ENCODE data around the gene TCP1.
"Not testable (repeated sequence)": the region's sequence is repeated elsewhere in the genome, so short reads cannot be mapped to it uniquely, and the experiment has no call there.

The TCP1 gene

GRCh38 chr6:159745081-159745480, 44.3 kb downstream of the TCP1 start:
- DNase-seq (ENCODE audit: insufficient read length, low spot score): no peak
- FAIRE-seq: no peak

- FAIRE-seq (no peak), DNase-seq (ENCODE audit: insufficient read length, low spot score) (no peak)
Observed at GRCh38 chr6:159742165-159742564, 47.2 kb downstream of the TCP1 start.

- DNase-seq (ENCODE audit: insufficient read length, low spot score): no peak
- no peak for FAIRE-seq
Observed at GRCh38 chr6:159739341-159739740, 50.1 kb downstream of the TCP1 start.

GRCh38 chr6:159736908-159737307, 52.5 kb downstream of the TCP1 start:
- FAIRE-seq: no peak

GRCh38 chr6:159733395-159733794, 56.0 kb downstream of the TCP1 start:
- not testable (repeated sequence) for FAIRE-seq; DNase-seq (ENCODE audit: insufficient read length, low spot score)

More at GRCh38 chr6:159736908-159737307, 52.5 kb downstream of the TCP1 start:
- no peak for DNase-seq (ENCODE audit: insufficient read length, low spot score)

- DNase-seq (ENCODE audit: insufficient read length, low spot score); FAIRE-seq: not testable (repeated sequence)
Observed at GRCh38 chr6:159732550-159732949, 56.9 kb downstream of the TCP1 start.

- DNase-seq (ENCODE audit: insufficient read length, low spot score): no peak
- FAIRE-seq: no peak
Observed at GRCh38 chr6:159730332-159730676, 59.1 kb downstream of the TCP1 start.

GRCh38 chr6:159729598-159730331, 59.6 kb downstream of the TCP1 start:
- no peak for DNase-seq (ENCODE audit: insufficient read length, low spot score)
- no peak for FAIRE-seq

- no peak for DNase-seq (ENCODE audit: insufficient read length, low spot score)
Observed at GRCh38 chr6:159728531-159728964, 60.9 kb downstream of the TCP1 start.

More at GRCh38 chr6:159728531-159728964, 60.9 kb downstream of the TCP1 start:
- FAIRE-seq: no peak
